Measurements from ENCODE around the gene CADM3.

Gene CADM3, protein sequence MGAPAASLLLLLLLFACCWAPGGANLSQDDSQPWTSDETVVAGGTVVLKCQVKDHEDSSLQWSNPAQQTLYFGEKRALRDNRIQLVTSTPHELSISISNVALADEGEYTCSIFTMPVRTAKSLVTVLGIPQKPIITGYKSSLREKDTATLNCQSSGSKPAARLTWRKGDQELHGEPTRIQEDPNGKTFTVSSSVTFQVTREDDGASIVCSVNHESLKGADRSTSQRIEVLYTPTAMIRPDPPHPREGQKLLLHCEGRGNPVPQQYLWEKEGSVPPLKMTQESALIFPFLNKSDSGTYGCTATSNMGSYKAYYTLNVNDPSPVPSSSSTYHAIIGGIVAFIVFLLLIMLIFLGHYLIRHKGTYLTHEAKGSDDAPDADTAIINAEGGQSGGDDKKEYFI

DNA sequence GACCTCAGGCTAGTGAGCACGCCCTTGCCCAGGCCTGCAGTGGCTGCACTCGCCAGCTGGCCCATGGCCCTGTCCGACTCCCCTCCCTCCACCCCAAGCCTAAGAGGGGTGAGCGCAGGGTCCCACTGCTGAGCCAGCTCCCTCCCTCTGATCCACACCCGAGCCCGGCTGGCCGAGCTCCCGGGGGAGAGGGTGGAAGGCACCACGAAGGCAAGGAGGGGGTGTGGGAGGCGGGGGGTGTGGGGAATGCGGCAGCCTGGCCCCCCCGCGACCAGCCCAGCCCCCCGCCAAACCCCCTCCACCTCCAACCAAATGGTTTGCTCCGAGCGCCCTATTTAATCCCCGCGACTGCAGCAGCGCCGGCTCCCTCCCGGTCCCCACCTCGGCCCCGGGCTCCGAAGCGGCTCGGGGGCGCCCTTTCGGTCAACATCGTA is at the start of gene CADM3:
CADM3 (plus strand) TSS at position 362 of the 434 bp plus-strand sequence. CDS start 151 bp downstream, outside the sequence.
- no peak for DNase-seq (ENCODE audit: low spot score)

DNA sequence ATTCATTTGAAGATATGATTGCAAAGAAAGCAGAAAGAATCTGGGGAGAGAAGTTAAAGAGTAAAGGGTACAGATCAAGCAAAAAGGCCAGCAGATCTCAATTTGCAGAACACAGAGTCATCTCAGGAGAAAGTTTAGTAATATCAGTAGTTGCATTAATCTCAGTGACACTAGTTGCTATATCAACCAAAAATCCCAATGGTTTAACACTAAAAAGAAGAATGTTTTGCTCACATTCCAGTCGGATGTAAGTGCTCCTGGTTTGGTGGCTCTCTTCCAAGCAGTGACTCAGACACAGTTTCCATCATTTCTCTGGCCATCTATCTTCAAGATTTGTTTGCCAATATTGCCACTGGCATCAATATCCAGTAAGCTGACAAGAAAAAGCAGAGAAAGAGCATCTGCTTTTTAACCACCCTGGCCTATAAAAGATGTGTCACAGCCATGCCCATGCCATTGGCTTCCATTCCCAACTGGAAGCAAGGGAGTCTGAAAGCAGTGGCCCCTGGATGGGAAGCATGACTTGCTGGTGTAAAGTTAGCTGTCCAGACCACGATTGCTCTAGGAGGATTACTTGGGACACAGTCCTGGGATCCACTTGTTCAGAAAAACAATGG is 49.3 kb upstream of the CADM3 start:
- DNase-seq (ENCODE audit: low spot score) = peak; percentile 34

DNA sequence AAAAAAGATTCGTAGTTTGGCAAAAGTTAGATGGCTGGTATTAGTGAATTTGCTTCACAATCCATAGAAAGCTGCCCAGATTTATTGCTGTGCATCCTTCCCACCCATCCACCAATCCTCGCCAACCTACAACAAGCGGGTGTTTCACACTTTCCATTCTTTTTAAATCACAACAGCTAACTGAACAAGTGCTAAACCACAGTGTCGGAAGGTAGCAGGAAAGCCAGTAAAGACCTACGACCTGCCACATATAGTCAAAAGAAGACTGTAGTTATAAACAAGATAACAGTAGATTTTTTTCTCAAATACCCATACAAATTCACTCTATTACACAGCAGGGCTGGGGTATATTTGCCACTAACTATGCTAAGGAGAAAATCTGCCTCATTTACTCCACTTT is 47.8 kb upstream of the CADM3 start:
- DNase-seq (ENCODE audit: low spot score) = no peak

DNA sequence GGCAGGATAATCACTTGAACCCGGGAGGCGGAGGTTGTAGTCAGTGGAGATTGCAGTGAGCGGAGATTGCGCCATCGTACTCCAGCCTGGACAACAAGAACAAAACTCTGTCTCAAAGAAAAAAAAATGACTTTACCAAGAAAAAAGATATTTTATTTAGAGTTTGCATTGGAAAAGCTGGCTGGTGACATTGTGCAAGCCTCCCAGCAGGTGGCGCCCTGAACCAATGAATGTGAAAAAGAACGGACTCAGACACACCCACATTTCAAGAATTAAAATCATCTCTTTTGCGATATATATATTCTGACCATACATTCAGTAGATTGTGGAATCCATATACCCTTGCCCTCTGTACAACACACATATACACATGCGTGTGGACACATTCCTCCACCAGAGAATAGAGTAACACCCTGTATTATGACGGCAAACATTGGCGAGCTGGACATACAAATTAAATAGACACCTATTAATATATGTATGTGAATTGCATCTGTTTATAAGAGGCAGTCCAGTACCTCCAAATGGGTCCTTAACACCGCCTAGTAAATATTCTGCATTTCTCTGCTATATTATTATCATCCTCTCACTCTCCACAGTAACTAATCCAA is 39.0 kb upstream of the CADM3 start:
- peak; percentile 50 for DNase-seq (ENCODE audit: low spot score)

DNA sequence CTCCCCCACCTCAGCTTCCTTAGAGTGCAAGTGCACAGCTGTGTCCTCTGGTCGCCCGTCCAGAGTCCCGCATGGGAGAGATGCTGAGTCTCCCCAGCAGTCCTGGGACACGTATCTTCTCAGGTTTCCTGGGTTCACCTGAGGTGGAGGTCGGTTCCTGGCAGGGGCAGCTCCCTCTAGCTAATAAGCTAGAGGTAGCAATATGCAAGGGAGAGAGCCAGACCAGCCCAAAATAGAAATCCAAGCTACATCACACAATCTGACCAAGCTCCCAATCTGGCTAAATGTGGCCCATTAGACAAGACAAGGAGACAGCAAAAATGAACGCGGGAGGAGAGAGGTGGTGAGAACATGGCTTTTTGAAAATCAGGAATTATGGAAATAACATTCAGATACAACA is 30.9 kb upstream of the CADM3 start:
- no peak for DNase-seq (ENCODE audit: low spot score)

DNA sequence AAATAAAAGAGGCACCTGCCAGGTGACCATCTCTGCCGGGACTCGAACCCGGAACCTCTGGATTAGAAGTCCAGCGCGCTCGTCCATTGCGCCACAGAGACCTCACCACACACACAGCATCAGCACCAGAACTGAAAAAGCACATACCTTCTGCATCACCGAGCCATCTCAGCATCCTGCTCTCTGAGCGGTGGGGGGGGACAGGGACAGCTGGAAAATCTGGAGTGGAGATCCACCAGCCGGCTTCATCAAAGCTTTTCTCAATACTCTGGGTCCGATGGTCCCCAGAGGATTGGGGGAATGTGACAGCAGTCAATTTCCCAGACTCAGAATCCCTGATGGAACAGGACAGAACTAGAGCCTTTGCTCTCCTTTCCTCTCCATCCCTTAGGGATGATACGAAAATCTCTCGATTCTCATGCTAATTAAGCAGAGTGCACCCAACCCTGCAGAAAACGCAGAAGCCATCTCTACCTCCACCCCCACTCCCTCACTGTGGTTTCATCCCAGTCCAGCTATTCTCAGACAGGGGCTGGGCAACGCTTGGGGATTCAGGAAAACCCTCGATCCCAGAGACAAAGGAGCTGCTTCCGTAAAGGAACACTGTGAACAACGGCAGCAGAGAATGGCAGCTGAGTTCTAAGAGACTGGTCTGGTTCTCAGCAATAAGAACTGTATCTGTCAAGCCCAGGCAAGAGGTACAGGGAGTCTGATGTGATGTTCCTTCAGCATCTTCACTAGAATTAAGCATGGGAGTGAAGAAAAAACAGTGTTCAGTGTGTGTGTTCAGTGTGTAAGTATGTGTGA is 29.6 kb upstream of the CADM3 start:
- DNase-seq (ENCODE audit: low spot score) = peak; percentile 64

DNA sequence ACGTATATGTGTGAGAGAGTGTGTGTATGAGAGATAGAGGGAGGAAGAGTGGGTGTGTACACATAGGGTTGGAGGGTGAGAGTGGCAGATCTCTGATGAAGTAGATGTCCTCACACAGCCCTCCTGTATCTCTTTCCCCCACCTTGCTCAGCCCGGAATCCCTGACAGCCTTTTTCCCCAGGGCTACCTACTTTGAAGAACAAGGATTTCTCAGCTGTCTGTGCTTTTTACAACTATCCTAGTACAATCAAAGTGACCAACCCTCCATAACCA is 29.1 kb upstream of the CADM3 start:
- DNase-seq (ENCODE audit: low spot score) = no peak

DNA sequence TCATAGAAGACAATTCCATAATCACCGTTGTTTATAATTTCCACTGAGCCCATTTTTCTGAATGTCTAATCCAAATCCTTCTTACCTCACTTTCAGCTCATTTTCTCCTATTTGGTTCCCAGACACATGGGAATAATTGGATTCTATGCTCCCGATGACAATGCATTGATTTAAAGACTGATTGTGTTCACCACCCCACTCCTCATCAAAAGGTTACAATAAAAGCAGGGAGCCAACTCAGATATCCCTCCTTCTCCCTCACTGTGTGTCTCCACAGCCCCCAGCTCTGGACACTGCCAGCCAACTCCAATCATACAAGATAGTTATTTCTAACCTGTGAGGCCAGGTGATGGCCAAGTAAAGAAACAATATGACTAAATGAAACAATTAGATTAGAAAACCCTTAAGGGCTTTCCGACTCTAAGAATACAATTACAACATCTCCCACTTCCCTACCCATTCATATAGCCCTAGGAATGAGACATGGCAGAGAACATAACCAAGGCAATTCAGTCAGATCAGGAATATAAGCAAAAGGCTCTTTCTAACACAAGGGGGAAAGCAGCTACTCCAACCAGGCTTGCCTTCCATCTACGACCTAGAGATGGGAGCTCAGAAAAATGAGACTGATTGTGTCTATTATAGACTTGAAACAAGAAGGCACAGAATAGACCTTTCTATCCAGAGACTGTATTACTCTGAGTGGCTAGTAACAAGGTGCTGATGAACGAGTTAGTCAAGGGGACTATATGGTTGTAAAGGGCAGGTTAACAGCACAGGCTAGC is 28.5 kb upstream of the CADM3 start:
- no peak for DNase-seq (ENCODE audit: low spot score)

DNA sequence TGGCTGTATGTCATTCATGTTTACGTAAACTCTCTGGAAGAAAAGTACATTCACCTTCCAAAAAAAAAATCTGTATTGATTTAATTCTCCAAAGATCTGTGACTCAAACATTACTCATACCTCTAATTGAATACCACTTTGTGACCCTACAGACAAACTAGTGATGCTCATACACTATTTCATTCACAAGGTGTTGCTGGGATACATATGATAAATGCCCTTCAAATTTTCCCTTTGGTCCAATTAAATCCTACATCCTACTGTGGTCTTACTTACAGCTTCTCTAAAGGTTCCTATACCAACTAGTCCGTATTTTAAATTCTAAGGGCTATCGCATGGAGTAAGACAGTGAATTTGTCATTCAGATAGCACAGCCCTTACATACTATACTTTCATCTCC is 26.8 kb upstream of the CADM3 start:
- DNase-seq (ENCODE audit: low spot score) = no peak

DNA sequence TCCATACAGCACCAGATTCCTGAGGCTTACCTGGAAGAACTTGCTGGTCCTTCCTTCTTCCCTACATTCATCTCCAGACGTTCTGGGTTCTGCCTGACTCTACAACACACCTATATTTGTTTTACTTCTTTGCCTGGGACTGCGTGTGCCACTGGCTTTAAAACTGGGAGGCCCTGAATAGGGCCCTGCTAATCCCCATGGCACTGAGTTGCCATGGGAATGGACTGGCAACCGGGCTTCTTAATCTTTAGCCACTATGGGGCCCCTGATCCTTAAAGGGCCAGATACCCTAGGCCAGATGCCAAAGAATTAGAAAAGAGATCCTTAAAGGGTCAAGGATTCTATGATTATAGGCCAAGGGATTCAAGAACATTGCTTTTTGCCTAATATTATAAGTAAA is 24.4 kb upstream of the CADM3 start:
- no peak for DNase-seq (ENCODE audit: low spot score)

DNA sequence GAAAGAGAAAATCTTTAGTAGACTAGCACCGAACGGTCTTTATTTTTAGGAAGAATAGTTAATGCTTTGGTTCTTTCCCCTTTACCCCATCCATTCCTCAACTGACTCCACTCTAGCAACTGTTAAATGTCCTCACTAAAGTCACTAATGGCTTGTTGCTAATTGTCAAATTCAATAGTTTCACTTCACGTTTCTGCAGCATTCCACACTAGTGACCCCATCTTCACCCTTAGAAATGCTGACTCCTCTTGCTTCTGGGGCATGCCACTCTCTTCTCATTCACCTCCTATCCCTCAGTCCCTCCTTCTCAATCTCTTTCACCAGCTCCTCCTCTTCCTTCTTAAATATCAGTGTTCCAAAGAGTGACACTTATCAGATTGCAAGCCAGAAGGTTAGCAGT is 19.4 kb upstream of the CADM3 start:
- no peak for DNase-seq (ENCODE audit: low spot score)

DNA sequence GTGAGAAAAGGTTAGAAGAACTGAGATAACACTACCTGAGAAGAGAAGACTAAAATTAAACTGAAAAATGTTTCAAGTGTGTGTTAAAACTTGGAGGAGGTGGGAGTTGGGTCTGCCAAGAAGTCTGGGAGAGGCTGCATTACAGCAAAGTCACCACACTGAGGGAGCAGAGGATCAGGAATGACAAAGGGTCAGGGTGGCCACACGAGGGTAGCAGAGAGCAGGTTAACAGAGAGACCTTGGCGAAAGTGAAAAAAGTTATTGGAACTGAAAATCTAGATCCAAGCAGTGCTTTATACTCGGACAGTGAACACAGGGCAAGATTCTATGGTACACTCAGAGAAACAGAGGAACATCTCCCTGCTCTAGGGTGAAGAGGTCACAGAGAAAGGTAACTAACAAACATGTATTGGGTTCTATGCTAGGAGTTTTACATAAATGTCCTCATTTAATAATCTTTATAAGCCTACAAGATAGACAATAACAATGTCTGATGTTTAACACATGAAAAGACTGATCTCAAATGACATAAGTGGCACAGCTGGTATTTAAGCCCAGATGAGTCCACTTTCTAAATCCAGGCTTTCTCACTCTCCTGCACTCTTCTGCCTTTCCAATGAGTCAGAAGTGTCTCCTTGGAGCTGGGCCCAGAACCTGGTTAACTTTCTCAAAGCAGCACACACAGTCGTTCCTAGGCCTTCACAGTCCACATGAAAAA is 10.3 kb upstream of the CADM3 start:
- DNase-seq (ENCODE audit: low spot score) = peak; percentile 80

DNA sequence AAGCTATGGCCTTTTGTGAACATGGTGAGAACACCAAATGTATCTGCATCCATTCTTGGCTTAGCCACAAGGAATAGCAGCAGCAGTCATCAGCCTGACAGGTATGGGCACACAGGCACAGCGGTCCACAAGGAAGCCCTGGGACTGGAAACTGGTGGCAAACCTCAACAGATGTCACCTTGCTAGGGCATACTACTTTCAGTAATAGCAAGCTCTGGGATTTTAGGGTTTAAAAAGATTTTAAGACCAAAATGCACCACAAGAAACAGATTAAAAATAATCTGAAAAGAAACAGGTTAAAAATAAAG is 9.7 kb upstream of the CADM3 start:
- DNase-seq (ENCODE audit: low spot score) = no peak

DNA sequence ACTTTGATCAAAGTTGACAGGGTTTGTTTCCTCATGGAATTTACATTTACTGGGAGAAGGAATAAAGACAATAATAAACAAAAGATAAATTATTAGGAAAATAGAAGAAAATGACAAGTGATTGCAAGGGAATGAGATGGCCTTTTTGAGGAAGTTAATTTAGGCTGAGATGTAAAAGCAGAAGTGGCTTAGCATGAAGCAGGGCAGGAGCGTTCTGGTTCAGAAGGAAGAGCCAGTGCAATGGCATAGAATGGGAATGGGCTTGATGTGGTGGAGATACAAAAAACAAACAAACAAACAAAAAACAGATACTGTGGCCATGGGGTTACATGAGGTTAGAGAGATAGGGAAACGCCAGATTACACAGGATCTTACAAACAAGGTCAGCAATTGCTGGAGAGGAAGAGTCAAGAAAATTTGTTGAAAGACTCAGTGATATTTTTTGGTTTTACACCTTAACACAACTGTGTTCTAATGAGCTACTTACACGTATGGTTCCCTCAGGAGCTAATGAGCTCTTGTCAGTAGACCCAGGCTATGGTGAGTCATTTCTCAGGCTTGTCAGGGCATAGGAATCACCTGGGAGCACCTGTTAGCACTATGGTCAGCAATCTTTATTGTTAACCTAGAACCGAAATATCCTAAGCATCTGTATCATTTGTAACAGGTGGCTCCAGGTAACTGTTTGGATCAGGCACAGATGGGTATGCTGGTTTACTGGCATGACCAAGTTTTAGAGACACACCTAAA is 8.7 kb upstream of the CADM3 start:
- DNase-seq (ENCODE audit: low spot score) = no peak

DNA sequence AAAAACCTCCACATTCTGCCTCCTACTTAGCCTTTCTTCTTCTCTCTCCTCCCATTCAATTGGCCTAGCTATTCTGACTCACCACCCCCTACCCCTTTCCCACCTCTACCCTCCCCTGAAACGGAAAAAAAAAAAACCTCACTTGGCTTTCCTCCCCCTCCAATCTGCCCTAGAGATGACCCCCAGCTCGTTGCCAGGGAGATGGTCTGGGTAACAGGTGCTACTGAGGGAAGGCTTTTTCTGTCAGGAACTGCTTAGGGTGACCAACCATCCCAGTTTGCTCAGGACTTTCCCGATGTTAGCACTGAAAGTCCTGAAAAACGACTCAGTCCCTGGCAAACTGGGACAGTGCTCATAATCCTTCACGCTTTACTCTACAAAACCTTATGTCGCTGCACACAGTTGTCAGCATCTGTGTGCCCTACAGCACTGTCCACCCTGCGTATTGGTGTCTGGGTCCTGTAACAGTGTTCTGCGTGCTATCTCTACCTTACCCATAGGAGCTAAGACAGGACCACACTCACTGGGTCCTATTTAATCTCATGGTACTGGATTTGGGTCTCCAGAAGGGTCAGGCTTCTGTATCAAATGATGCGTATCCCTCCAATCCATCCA is 7.7 kb upstream of the CADM3 start:
- DNase-seq (ENCODE audit: low spot score) = no peak

DNA sequence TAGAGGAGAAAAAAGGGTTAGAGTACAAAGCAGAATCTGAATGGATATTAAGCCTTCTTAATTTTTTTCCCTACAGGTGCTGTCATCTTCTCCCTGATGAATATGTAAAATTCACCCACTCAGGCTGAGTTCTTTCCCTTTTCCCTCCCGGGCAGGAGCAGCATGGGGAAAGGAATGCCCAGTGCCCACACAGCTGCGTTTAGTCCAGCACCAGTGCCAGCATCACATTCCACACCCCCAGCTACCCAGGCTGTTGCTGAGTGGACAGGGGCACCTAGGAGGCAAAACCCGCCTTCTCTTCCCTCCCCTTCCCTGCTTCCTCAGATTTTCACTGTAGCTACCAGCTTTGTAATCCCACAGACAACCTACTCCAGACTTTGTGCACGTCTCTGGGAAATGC is 3.4 kb upstream of the CADM3 start:
- DNase-seq (ENCODE audit: low spot score) = no peak

DNA sequence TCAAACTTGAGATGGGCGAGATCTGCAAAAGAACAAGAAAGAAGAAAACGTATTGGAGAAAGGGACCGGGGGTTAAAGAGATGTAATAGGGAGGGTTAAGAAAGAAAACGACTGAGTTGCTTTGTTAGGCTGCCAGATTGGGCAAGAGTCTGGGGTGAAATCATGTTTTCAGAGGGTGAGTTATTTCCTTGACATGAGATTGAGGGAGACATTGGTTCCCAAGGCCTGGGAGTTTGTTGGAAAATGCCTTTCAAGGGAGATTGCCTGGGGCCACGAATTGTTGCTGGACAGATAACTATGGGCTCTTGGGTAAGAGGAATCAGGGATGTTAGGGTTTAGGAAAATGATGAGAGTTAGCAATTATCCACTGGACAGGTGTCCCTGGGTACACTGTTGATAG is 776 bp upstream of the CADM3 start:
- no peak for DNase-seq (ENCODE audit: low spot score)

DNA sequence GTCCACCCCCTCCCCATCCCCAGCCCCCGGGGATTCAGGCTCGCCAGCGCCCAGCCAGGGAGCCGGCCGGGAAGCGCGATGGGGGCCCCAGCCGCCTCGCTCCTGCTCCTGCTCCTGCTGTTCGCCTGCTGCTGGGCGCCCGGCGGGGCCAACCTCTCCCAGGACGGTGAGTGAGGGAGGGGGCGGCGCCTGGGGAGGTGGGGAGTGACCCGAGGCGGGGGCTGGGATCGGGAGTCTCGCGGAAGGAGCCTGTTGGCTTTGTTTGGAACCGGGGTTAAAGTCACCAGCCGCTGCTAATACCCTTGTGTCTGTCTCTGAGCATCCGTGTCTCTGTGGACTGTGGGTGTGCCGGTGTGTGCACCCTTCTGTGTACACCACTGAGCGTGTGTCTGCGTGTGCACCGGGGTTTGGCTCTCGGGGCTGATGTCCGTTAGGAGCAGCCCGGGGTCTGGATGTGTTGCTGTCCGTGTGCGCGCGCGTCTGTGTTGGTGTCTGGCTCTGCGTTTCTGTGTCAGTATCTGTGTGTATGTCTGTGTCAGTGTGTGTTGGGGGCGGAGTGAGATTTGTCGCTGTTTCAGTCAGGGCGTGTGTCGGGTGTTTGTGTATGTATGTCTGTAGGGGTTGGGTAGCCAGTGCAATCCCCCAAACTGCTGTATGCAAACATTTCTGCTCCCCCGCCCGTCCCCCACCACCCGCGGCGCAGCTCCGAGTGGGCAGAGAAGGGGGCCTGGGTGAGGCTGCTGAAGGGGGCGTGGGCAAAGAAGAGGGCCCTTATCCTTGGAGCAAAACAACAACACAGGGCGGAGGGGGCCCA is 480 bp downstream of the CADM3 start:
- DNase-seq (ENCODE audit: low spot score) = no peak

DNA sequence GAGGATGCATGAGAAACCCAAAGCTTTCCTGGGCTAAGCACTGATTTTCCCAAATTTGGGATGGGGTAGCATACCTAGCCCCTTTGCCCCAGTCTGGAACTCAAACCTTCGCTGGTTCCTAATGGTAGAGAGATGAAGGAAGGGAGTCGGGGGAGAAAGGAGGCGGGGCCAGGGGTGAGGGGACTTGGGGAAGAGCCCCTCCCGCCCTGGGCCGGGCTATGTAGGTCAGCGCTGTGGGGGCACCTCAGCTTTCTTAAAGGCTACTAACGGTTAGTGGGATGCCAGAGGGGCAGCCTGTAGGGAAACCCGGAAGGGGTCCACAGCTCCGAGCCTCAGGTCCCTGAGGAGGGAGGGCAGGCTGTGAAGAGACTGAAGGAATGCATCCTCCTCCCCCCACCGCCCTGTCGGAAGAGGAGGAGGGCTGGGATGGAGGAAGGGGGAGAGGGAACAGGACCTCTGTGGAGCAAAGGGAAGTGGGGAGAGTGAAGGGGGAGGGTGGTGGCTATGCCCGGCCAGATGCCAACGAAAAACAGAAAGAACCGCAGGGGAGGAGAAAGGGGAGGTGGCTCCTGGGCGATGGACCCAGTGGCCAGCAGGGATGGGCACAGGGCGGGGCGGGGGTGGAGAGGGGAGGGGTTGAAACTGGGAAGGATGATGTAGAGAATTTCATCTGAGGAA is 1.3 kb downstream of the CADM3 start:
- DNase-seq (ENCODE audit: low spot score) = no peak
